ENCODE data around the gene MAFB. TPM values are rescaled to one million over a fixed set of nuclear protein-coding genes. Genes with fewer than 3 reads are reported as not detected.

The MAFB gene
- total RNA-seq, 2 experiments from 2014 or later = 3.3 to 3.7 TPM

- H3K27ac ChIP-seq (ENCODE audit: low read depth in 1 of 2, low read length in 2 of 2) = no peak overlapping the region
- no peaks in the 10 kb centered on the region for H3K4me1 ChIP-seq (ENCODE audit: insufficient read depth, low read length)
- POLR2A ChIA-PET = no interaction called here
- TF ChIP-seq CTCF (IDR thresholded peaks at IDR 0.05) = no peak
- H3K27ac Mint-ChIP-seq = no peak overlapping the region
- peaks cover 0 to 4% of the 10 kb centered on the region in 2 experiments for H3K27me3 ChIP-seq (ENCODE audit: control insufficient read depth in 1 of 2, insufficient read depth in 2 of 2, low read length in 2 of 2)
- no peak overlapping the region for H3K4me3 Mint-ChIP-seq
- DNase-seq = no peak
- H3K36me3 ChIP-seq (ENCODE audit: insufficient read depth, low read length) = no peaks in the 10 kb centered on the region
- intact Hi-C loops (cut with DNase I, micrococcal nuclease) = no loop called here
- CTCF ChIA-PET = no interaction called here
- no peaks in the 10 kb centered on the region for H3K36me3 Mint-ChIP-seq (ENCODE audit: low read depth)
- H3K9me3 Mint-ChIP-seq = no peaks in the 10 kb centered on the region
- ATAC-seq (ENCODE audit: poor library complexity) = no peak
- no peaks in the 10 kb centered on the region for H3K9me3 ChIP-seq (ENCODE audit: control insufficient read depth in 1 of 2, insufficient read depth in 1 of 2, low read length in 2 of 2)
- H3K4me1 Mint-ChIP-seq (ENCODE audit: low read depth) = no peaks in the 10 kb centered on the region
- no peak overlapping the region for H3K4me3 ChIP-seq (ENCODE audit: low read length)
- peaks cover 15% of the 10 kb centered on the region for H3K27me3 Mint-ChIP-seq
Observed at GRCh38 chr20:40636486-40636885, 52.5 kb downstream of the MAFB start.

GRCh38 chr20:40635971-40636370 is 53.1 kb downstream of the MAFB start:
- Histone ChIP-seq H3K9me3 (ENCODE audit: control insufficient read depth in 1 of 2, insufficient read depth in 1 of 2, low read length in 2 of 2) (no peaks in the 10 kb centered on the region), H3K27me3 (ENCODE audit: control insufficient read depth in 1 of 2, insufficient read depth in 2 of 2, low read length in 2 of 2) (peaks cover 0 to 4% of the 10 kb centered on the region in 2 experiments), H3K4me3 (ENCODE audit: low read length) (no peak overlapping the region), H3K27ac (ENCODE audit: low read depth in 1 of 2, low read length in 2 of 2) (no peak overlapping the region), H3K4me1 (ENCODE audit: insufficient read depth, low read length) (no peaks in the 10 kb centered on the region), H3K36me3 (ENCODE audit: insufficient read depth, low read length) (no peaks in the 10 kb centered on the region)
- POLR2A ChIA-PET = no interaction called here
- H3K36me3 Mint-ChIP-seq (ENCODE audit: low read depth) = no peaks in the 10 kb centered on the region
- peaks cover 15% of the 10 kb centered on the region for H3K27me3 Mint-ChIP-seq
- no peak overlapping the region for H3K4me3 Mint-ChIP-seq
- CTCF ChIA-PET = no interaction called here
- TF ChIP-seq CTCF (IDR thresholded peaks at IDR 0.05) = no peak
- no peaks in the 10 kb centered on the region for H3K9me3 Mint-ChIP-seq
- no peaks in the 10 kb centered on the region for H3K4me1 Mint-ChIP-seq (ENCODE audit: low read depth)
- H3K27ac Mint-ChIP-seq = no peak overlapping the region
- DNase-seq (no peak), ATAC-seq (ENCODE audit: poor library complexity) (no peak)
- intact Hi-C loops (cut with DNase I, micrococcal nuclease) = no loop called here
